Measurements from ENCODE around the gene RASSF3. TPM values are rescaled to one million over a fixed set of nuclear protein-coding genes. Genes with fewer than 3 reads are reported as not detected.

RASSF3 gene
- total and polyA plus RNA-seq, 2 experiments from 2014 or later = 4.8 to 23.6 TPM

DNA sequence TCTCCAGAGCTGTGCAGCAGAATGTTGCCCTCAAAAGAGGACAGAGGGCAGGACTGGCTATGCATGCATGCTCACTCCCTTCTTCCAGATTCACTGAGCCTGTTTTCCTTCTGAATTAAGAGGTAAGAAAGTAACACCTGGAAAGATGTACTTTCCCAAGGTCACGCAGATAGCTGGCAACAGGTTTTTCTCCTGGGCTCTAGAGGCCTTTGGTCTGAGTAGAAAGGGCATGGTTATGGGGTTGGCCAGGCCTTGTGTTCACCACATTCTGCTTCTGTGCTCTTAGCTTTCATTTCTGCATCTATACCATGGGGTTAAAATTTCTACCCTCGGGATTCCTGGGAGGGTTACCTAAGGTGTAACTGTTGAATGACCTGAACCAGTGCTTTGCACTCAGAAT is 57.5 kb downstream of the RASSF3 start:
- H3K4me3 ChIP-seq = no peak overlapping the region
- no peaks in the 10 kb centered on the region for H3K9me3 ChIP-seq (ENCODE audit: low read depth)
- no peaks in the 10 kb centered on the region for H3K27me3 ChIP-seq
- H3K36me3 ChIP-seq = no peaks in the 10 kb centered on the region
- H3K27ac ChIP-seq = peak overlapping the region; percentile 95
- DNase-seq (ENCODE audit: low read depth in 1 of 2, low spot score in 1 of 2) = no peak
- TF ChIP-seq, protein P1, sequence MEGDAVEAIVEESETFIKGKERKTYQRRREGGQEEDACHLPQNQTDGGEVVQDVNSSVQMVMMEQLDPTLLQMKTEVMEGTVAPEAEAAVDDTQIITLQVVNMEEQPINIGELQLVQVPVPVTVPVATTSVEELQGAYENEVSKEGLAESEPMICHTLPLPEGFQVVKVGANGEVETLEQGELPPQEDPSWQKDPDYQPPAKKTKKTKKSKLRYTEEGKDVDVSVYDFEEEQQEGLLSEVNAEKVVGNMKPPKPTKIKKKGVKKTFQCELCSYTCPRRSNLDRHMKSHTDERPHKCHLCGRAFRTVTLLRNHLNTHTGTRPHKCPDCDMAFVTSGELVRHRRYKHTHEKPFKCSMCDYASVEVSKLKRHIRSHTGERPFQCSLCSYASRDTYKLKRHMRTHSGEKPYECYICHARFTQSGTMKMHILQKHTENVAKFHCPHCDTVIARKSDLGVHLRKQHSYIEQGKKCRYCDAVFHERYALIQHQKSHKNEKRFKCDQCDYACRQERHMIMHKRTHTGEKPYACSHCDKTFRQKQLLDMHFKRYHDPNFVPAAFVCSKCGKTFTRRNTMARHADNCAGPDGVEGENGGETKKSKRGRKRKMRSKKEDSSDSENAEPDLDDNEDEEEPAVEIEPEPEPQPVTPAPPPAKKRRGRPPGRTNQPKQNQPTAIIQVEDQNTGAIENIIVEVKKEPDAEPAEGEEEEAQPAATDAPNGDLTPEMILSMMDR (IDR thresholded peaks at IDR 0.05; ENCODE audit: low read depth, low read length) = no peak
- peaks cover 74% of the 10 kb centered on the region for H3K4me1 ChIP-seq (ENCODE audit: low read depth)

DNA sequence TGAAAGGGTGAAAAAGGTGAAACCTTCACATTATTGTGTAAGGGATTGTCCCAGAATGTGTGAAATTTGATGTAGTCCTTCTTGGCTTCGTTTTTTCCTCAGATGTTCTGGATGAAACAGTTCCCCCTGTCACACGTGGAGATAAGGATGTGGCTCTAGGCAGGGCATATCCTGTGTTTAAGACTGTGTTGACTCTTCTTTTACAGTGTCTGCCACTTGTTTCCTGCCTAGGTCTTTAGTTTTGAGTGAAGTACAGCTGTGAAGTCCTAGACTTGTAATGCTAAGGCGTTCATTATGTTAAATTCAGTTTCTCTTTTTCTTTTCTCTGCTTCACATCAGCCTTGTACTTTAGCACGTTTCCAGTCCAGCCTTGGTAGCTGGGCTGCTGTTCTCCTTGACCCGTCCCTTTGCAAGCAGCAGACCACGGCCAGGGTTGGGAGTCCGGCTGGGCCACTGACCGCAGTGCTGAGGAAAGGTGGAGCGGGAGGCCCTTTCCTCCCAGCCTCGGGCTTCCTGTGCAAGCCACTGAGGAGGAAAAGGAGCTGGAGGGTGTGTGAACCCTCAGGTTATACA is 59.1 kb downstream of the RASSF3 start:
- Histone ChIP-seq H3K27me3 (no peaks in the 10 kb centered on the region), H3K36me3 (no peaks in the 10 kb centered on the region), H3K4me3 (no peak overlapping the region), H3K4me1 (ENCODE audit: low read depth) (peaks cover 86% of the 10 kb centered on the region), H3K9me3 (ENCODE audit: low read depth) (no peaks in the 10 kb centered on the region), H3K27ac (peak overlapping the region; percentile 78)
- peak; percentile 50 to 62 for DNase-seq (ENCODE audit: low read depth in 1 of 2, low spot score in 1 of 2)
- TF ChIP-seq, protein P1 (IDR thresholded peaks at IDR 0.05; ENCODE audit: low read depth, low read length) = no peak

DNA sequence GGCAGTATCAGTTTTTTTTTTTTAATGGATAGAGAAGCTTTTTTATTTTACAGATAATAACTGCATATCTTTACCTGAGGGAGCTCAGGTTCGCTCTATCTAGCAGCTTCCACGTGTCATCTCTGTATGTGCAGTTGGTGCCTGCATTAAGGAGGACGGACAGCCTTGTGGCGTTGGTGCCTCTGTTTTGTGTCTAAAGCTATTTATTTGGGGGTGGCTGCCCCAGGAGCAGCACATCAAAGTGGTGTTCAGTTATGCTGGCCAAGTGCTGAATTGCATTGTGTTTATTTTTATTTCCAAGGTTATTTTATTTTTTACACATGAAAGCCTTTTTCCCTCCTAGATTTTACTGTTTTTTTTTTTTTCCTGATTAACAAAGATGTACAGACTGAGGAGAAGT is 59.7 kb downstream of the RASSF3 start:
- no peak for DNase-seq (ENCODE audit: low read depth in 1 of 2, low spot score in 1 of 2)
- TF ChIP-seq, protein P1 (IDR thresholded peaks at IDR 0.05; ENCODE audit: low read depth, low read length) = no peak

DNA sequence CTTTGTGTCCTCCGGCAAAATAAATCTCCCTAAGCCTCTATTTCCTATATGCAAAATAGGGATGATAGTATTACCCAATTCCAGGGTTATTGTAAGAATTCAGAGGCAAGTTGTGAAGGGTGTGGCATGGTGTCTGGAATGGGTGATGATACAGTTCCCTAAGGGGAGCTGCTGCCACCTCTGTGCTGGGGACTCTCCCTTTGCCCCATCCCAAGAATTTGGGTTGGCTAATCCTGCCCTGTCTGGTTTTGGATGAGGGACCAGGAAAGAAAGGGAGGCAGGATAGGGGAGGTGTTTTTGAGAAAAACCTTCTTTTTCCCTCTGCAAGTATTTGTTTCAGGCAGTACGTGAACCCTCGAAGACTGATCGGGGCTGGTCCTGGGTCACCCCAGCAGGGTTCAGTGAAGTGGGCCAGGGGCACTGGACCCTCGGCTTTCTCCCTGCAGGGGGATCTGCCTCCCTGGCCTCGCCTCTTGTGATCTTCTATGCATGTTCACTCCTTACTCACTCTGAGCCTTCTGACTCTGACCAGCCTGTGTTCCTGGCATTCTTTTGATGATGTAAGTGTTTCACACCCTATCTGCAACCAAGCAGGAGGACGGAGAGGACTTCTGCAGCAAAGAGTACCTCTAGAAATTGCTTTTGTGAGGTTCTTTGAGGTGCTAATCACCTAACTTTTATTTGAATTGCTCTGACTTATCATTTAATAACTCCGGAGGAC is 60.8 kb downstream of the RASSF3 start:
- H3K4me1 ChIP-seq (ENCODE audit: low read depth) = peaks cover 75% of the 10 kb centered on the region
- peak; percentile 61 to 71 for DNase-seq (ENCODE audit: low read depth in 1 of 2, low spot score in 1 of 2)

More for the DNA sequence above, 59.7 kb downstream of the RASSF3 start:
- H3K4me1 ChIP-seq (ENCODE audit: low read depth) = peaks cover 86% of the 10 kb centered on the region
- no peak overlapping the region for H3K27ac ChIP-seq
- no peak overlapping the region for H3K4me3 ChIP-seq
- H3K9me3 ChIP-seq (ENCODE audit: low read depth) = no peaks in the 10 kb centered on the region
- H3K36me3 ChIP-seq = no peaks in the 10 kb centered on the region
- no peaks in the 10 kb centered on the region for H3K27me3 ChIP-seq

DNA sequence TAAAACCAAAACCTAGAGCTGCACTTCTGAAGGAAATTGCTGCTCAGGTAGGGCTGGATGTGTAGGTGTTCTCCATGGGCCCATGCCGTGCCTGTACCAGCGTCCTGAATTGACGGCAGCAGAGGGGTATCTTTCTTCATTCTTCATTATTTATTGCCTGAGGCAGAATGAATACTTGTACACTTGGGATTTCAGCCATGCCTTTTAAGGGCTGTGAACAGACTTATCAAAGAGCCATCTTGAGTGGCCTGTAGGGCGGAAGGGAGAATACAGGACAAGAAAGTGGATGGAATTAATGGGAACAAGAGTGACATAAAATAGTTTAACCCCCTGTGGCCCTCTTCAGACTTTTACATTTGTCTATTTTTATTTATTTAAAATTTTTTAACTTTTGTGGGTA is 61.4 kb downstream of the RASSF3 start:
- H3K27ac ChIP-seq = peak overlapping the region; percentile 77

More for the DNA sequence above, 60.8 kb downstream of the RASSF3 start:
- Histone ChIP-seq H3K36me3 (no peaks in the 10 kb centered on the region), H3K27ac (peak overlapping the region; percentile 77), H3K27me3 (no peaks in the 10 kb centered on the region), H3K9me3 (ENCODE audit: low read depth) (no peaks in the 10 kb centered on the region), H3K4me3 (no peak overlapping the region)
- TF ChIP-seq, protein P1 (IDR thresholded peaks at IDR 0.05; ENCODE audit: low read depth, low read length) = no peak

More for the DNA sequence above, 61.4 kb downstream of the RASSF3 start:
- Histone ChIP-seq H3K4me1 (ENCODE audit: low read depth) (peaks cover 69% of the 10 kb centered on the region), H3K9me3 (ENCODE audit: low read depth) (no peaks in the 10 kb centered on the region), H3K4me3 (no peak overlapping the region), H3K36me3 (no peaks in the 10 kb centered on the region), H3K27me3 (no peaks in the 10 kb centered on the region)
- DNase-seq (ENCODE audit: low read depth in 1 of 2, low spot score in 1 of 2) = no peak
- TF ChIP-seq, protein P1 (IDR thresholded peaks at IDR 0.05; ENCODE audit: low read depth, low read length) = no peak
